ENCODE results near the gene RNPS1.
"Not testable (repeated sequence)": the region's sequence is repeated elsewhere in the genome, so short reads cannot be mapped to it uniquely, and the experiment has no call there.

RNPS1 gene

GRCh38 chr16:2246301-2246885 is 21.5 kb downstream of the RNPS1 start:
- Histone ChIP-seq H3K27me3 (ENCODE audit: control insufficient read depth, insufficient read depth, low read length) (no peaks in the 10 kb centered on the region), H3K9me3 (ENCODE audit: control insufficient read depth, low read depth, low read length) (no peaks in the 10 kb centered on the region), H3K27ac (ENCODE audit: low read length) (no peak overlapping the region), H3K4me3 (ENCODE audit: low read length) (no peak overlapping the region), H3K4me1 (ENCODE audit: control insufficient read depth, low read depth, low read length) (peaks cover 4% of the 10 kb centered on the region), H3K36me3 (ENCODE audit: control insufficient read depth, low read depth, low read length) (peaks cover 41% of the 10 kb centered on the region), H3K9ac (ENCODE audit: low read length) (no peak overlapping the region)

GRCh38 chr16:2244926-2245795 is 22.8 kb downstream of the RNPS1 start:
- Histone ChIP-seq H3K9me3 (ENCODE audit: control insufficient read depth, low read depth, low read length) (no peaks in the 10 kb centered on the region), H3K27ac (ENCODE audit: low read length) (no peak overlapping the region), H3K27me3 (ENCODE audit: control insufficient read depth, insufficient read depth, low read length) (no peaks in the 10 kb centered on the region), H3K36me3 (ENCODE audit: control insufficient read depth, low read depth, low read length) (peaks cover 41% of the 10 kb centered on the region), H3K4me1 (ENCODE audit: control insufficient read depth, low read depth, low read length) (peaks cover under 1% of the 10 kb centered on the region), H3K9ac (ENCODE audit: low read length) (no peak overlapping the region), H3K4me3 (ENCODE audit: low read length) (no peak overlapping the region)

- H3K36me3 ChIP-seq (ENCODE audit: control insufficient read depth, low read depth, low read length) = peaks cover 40% of the 10 kb centered on the region
- H3K9me3 ChIP-seq (ENCODE audit: control insufficient read depth, low read depth, low read length) = no peaks in the 10 kb centered on the region
- no peak overlapping the region for H3K9ac ChIP-seq (ENCODE audit: low read length)
- H3K4me3 ChIP-seq (ENCODE audit: low read length) = no peak overlapping the region
- H3K27me3 ChIP-seq (ENCODE audit: control insufficient read depth, insufficient read depth, low read length) = no peaks in the 10 kb centered on the region
- no peaks in the 10 kb centered on the region for H3K4me1 ChIP-seq (ENCODE audit: control insufficient read depth, low read depth, low read length)
- H3K27ac ChIP-seq (ENCODE audit: low read length) = no peak overlapping the region
These were observed 23.6 kb downstream of the RNPS1 start for GRCh38 chr16:2244301-2244700.

- Histone ChIP-seq H3K9me3 (ENCODE audit: control insufficient read depth, low read depth, low read length) (no peaks in the 10 kb centered on the region), H3K4me3 (ENCODE audit: low read length) (no peak overlapping the region), H3K4me1 (ENCODE audit: control insufficient read depth, low read depth, low read length) (no peaks in the 10 kb centered on the region), H3K36me3 (ENCODE audit: control insufficient read depth, low read depth, low read length) (peaks cover 38% of the 10 kb centered on the region), H3K9ac (ENCODE audit: low read length) (no peak overlapping the region), H3K27ac (ENCODE audit: low read length) (no peak overlapping the region), H3K27me3 (ENCODE audit: control insufficient read depth, insufficient read depth, low read length) (no peaks in the 10 kb centered on the region)
These were observed 24.1 kb downstream of the RNPS1 start for GRCh38 chr16:2243781-2244180.

- peaks cover 38% of the 10 kb centered on the region for H3K36me3 ChIP-seq (ENCODE audit: control insufficient read depth, low read depth, low read length)
- H3K9me3 ChIP-seq (ENCODE audit: control insufficient read depth, low read depth, low read length) = no peaks in the 10 kb centered on the region
- H3K4me1 ChIP-seq (ENCODE audit: control insufficient read depth, low read depth, low read length) = no peaks in the 10 kb centered on the region
- H3K27me3 ChIP-seq (ENCODE audit: control insufficient read depth, insufficient read depth, low read length) = peaks cover 3% of the 10 kb centered on the region
- H3K4me3 ChIP-seq (ENCODE audit: low read length) = no peak overlapping the region
- no peak overlapping the region for H3K27ac ChIP-seq (ENCODE audit: low read length)
- no peak overlapping the region for H3K9ac ChIP-seq (ENCODE audit: low read length)
These were observed 24.8 kb downstream of the RNPS1 start for GRCh38 chr16:2243031-2243528.

GRCh38 chr16:2242598-2242997 is 25.3 kb downstream of the RNPS1 start:
- Histone ChIP-seq H3K36me3 (ENCODE audit: control insufficient read depth, low read depth, low read length) (peaks cover 38% of the 10 kb centered on the region), H3K27me3 (ENCODE audit: control insufficient read depth, insufficient read depth, low read length) (peaks cover 8% of the 10 kb centered on the region), H3K9me3 (ENCODE audit: control insufficient read depth, low read depth, low read length) (no peaks in the 10 kb centered on the region)

GRCh38 chr16:2240331-2240730 is 27.6 kb downstream of the RNPS1 start:
- not testable (repeated sequence) for H3K4me3 ChIP-seq (ENCODE audit: low read length); H3K4me1 ChIP-seq (ENCODE audit: control insufficient read depth, low read depth, low read length); H3K9ac ChIP-seq (ENCODE audit: low read length); H3K27ac ChIP-seq (ENCODE audit: low read length); H3K9me3 ChIP-seq (ENCODE audit: control insufficient read depth, low read depth, low read length)
- Histone ChIP-seq H3K27me3 (ENCODE audit: control insufficient read depth, insufficient read depth, low read length) (peaks cover 28% of the 10 kb centered on the region), H3K36me3 (ENCODE audit: control insufficient read depth, low read depth, low read length) (peaks cover 27% of the 10 kb centered on the region)

More at GRCh38 chr16:2242598-2242997, 25.3 kb downstream of the RNPS1 start:
- no peak overlapping the region for H3K4me3 ChIP-seq (ENCODE audit: low read length)
- H3K9ac ChIP-seq (ENCODE audit: low read length) = no peak overlapping the region
- no peaks in the 10 kb centered on the region for H3K4me1 ChIP-seq (ENCODE audit: control insufficient read depth, low read depth, low read length)
- H3K27ac ChIP-seq (ENCODE audit: low read length) = no peak overlapping the region

- H3K36me3 ChIP-seq (ENCODE audit: control insufficient read depth, low read depth, low read length) = peaks cover 23% of the 10 kb centered on the region
- H3K9me3 ChIP-seq (ENCODE audit: control insufficient read depth, low read depth, low read length) = no peaks in the 10 kb centered on the region
- peaks cover 28% of the 10 kb centered on the region for H3K27me3 ChIP-seq (ENCODE audit: control insufficient read depth, insufficient read depth, low read length)
- no peaks in the 10 kb centered on the region for H3K4me1 ChIP-seq (ENCODE audit: control insufficient read depth, low read depth, low read length)
- no peak overlapping the region for H3K4me3 ChIP-seq (ENCODE audit: low read length)
- H3K9ac ChIP-seq (ENCODE audit: low read length) = no peak overlapping the region
- no peak overlapping the region for H3K27ac ChIP-seq (ENCODE audit: low read length)
These were observed 28.9 kb downstream of the RNPS1 start for GRCh38 chr16:2238838-2239675.

GRCh38 chr16:2238150-2238837 is 29.6 kb downstream of the RNPS1 start:
- no peak overlapping the region for H3K4me3 ChIP-seq (ENCODE audit: low read length)
- H3K36me3 ChIP-seq (ENCODE audit: control insufficient read depth, low read depth, low read length) = peaks cover 15% of the 10 kb centered on the region
- H3K27ac ChIP-seq (ENCODE audit: low read length) = no peak overlapping the region
- no peaks in the 10 kb centered on the region for H3K4me1 ChIP-seq (ENCODE audit: control insufficient read depth, low read depth, low read length)
- no peak overlapping the region for H3K9ac ChIP-seq (ENCODE audit: low read length)
- no peaks in the 10 kb centered on the region for H3K9me3 ChIP-seq (ENCODE audit: control insufficient read depth, low read depth, low read length)
- H3K27me3 ChIP-seq (ENCODE audit: control insufficient read depth, insufficient read depth, low read length) = peaks cover 28% of the 10 kb centered on the region

GRCh38 chr16:2237493-2238149 is 30.3 kb downstream of the RNPS1 start:
- H3K4me1 ChIP-seq (ENCODE audit: control insufficient read depth, low read depth, low read length) = no peaks in the 10 kb centered on the region
- no peak overlapping the region for H3K9ac ChIP-seq (ENCODE audit: low read length)
- H3K9me3 ChIP-seq (ENCODE audit: control insufficient read depth, low read depth, low read length) = no peaks in the 10 kb centered on the region
- peaks cover 28% of the 10 kb centered on the region for H3K27me3 ChIP-seq (ENCODE audit: control insufficient read depth, insufficient read depth, low read length)
- no peak overlapping the region for H3K27ac ChIP-seq (ENCODE audit: low read length)
- peaks cover 15% of the 10 kb centered on the region for H3K36me3 ChIP-seq (ENCODE audit: control insufficient read depth, low read depth, low read length)
- no peak overlapping the region for H3K4me3 ChIP-seq (ENCODE audit: low read length)
